ENCODE measurements around the gene LRRC14B. TPM values are rescaled to one million over a fixed set of nuclear protein-coding genes. Genes with fewer than 3 reads are reported as not detected.

LRRC14B gene
- total RNA-seq, 2 experiments from 2014 or later = 4.9 to 9.2 TPM

DNA sequence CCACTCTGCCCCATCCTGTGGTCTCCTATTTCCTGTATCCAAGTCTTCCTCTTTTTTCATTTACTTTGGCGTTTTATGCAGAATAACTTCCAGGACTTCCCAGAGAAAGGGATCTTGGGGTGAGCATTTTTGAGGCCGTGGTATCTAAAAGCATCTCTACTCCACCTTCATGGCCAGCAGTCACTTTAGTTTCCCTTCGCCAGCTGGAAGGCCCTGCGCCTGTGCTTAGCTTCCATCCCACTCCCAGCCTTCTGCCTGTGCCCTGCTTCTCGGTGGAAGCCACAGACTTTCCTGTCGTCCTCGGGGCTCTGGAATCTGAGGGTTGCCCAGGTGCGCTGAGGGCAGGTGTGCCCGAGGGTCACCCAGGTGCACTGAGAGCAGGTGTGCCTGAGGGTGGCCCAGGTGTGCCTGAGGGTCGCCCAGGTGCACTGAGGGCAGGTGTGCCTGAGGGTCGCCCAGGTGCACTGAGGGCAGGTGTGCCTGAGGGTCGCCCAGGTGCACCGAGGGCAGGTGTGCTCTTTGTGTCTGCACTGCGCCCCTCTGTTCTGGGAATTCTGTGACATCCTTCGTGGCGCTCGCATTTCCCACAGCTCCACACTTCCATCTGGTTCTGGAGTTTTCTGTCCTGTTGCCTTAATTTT lies 32.4 kb upstream of the LRRC14B start:
- no peak overlapping the region for H3K4me2 ChIP-seq (ENCODE audit: low read length)
- H3K36me3 ChIP-seq (ENCODE audit: insufficient read depth, low read length) = no peaks in the 10 kb centered on the region
- TF ChIP-seq, protein P1, sequence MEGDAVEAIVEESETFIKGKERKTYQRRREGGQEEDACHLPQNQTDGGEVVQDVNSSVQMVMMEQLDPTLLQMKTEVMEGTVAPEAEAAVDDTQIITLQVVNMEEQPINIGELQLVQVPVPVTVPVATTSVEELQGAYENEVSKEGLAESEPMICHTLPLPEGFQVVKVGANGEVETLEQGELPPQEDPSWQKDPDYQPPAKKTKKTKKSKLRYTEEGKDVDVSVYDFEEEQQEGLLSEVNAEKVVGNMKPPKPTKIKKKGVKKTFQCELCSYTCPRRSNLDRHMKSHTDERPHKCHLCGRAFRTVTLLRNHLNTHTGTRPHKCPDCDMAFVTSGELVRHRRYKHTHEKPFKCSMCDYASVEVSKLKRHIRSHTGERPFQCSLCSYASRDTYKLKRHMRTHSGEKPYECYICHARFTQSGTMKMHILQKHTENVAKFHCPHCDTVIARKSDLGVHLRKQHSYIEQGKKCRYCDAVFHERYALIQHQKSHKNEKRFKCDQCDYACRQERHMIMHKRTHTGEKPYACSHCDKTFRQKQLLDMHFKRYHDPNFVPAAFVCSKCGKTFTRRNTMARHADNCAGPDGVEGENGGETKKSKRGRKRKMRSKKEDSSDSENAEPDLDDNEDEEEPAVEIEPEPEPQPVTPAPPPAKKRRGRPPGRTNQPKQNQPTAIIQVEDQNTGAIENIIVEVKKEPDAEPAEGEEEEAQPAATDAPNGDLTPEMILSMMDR (conservative IDR thresholded peaks at IDR 0.05; ENCODE audit: low read length) = no peak
- no peak for TF ChIP-seq EZH2phosphoT487 (IDR thresholded peaks at IDR 0.05; ENCODE audit: borderline replicate concordance, low read depth, low read length)
- DNase-seq (ENCODE audit: low spot score) = no peak
- no TSS peak for BruUV-seq (replicated peaks)
- ChIA-PET CTCF (ENCODE audit: unreplicated experiment) (no interaction called here), POLR2A (no interaction called here)
- no peak overlapping the region for H3K27ac ChIP-seq (ENCODE audit: low read depth, low read length, poor library complexity, severe bottlenecking)
- no peak overlapping the region for H3K4me3 ChIP-seq (ENCODE audit: low read depth, low read length, poor library complexity, severe bottlenecking)
- no peaks in the 10 kb centered on the region for H3K4me1 ChIP-seq (ENCODE audit: insufficient read depth, low read length, poor library complexity, severe bottlenecking)
- H3K79me2 ChIP-seq (ENCODE audit: insufficient read depth, low read depth, low read length) = no peaks in the 10 kb centered on the region
- intact Hi-C loops (cut with micrococcal nuclease; ENCODE audit: unreplicated experiment) = no loop called here
- no peaks in the 10 kb centered on the region for H3K9me3 ChIP-seq (ENCODE audit: low read length)
- no peaks in the 10 kb centered on the region for H3K9me2 ChIP-seq (ENCODE audit: insufficient read depth, low read length)
- no peak overlapping the region for H2AFZ ChIP-seq (ENCODE audit: low read length)
- no peaks in the 10 kb centered on the region for H4K20me1 ChIP-seq (ENCODE audit: insufficient read depth, low read length)

DNA sequence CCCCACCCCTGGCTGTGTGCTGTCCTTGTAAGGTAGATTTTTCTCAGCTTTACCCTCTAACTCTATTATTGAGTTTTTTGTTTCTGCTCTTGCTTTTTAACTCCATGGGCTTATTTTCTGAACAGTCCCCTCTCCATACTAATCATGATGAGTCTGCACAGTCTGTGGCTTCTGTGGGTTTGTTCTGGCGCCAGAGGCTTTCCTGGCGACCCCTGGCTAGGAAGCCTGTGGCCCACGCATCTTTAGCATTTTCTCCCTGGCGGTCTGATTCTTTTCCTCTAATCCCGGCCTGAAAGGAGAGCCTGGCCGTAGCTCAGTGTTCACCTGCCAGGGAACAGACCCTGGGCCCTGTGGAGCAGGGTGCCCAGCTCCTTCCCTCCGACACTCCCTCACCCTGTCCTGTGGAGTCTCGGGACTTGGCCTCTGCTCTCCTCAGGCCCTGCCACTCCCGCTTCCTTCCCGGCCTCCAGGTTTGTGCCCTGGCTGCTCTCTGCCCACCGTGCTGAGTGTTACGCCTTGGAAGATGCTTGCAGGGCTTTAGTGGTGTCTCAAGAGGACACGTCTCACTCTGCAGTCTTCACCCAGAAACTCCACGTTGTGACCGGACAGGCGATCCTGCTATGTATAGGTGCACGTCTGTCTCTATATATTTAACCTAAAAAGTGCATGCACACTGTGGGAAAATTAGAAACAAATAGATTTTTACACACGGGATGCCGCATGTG lies 31.7 kb upstream of the LRRC14B start:
- DNase-seq (ENCODE audit: low spot score) = no peak
- intact Hi-C loops (cut with micrococcal nuclease; ENCODE audit: unreplicated experiment) = no loop called here
- no peak overlapping the region for H3K4me2 ChIP-seq (ENCODE audit: low read length)
- no peak overlapping the region for H3K27ac ChIP-seq (ENCODE audit: low read depth, low read length, poor library complexity, severe bottlenecking)
- no peaks in the 10 kb centered on the region for H3K36me3 ChIP-seq (ENCODE audit: insufficient read depth, low read length)
- no peaks in the 10 kb centered on the region for H3K9me3 ChIP-seq (ENCODE audit: low read length)
- no peaks in the 10 kb centered on the region for H4K20me1 ChIP-seq (ENCODE audit: insufficient read depth, low read length)
- no peak overlapping the region for H2AFZ ChIP-seq (ENCODE audit: low read length)
- no peaks in the 10 kb centered on the region for H3K9me2 ChIP-seq (ENCODE audit: insufficient read depth, low read length)
- H3K4me1 ChIP-seq (ENCODE audit: insufficient read depth, low read length, poor library complexity, severe bottlenecking) = no peaks in the 10 kb centered on the region
- TF ChIP-seq, protein P1 (conservative IDR thresholded peaks at IDR 0.05; ENCODE audit: low read length) = no peak
- TF ChIP-seq EZH2phosphoT487 (IDR thresholded peaks at IDR 0.05; ENCODE audit: borderline replicate concordance, low read depth, low read length) = no peak
- ChIA-PET POLR2A (no interaction called here), CTCF (ENCODE audit: unreplicated experiment) (no interaction called here)
- H3K4me3 ChIP-seq (ENCODE audit: low read depth, low read length, poor library complexity, severe bottlenecking) = no peak overlapping the region
- no peaks in the 10 kb centered on the region for H3K79me2 ChIP-seq (ENCODE audit: insufficient read depth, low read depth, low read length)
- BruUV-seq (replicated peaks) = no TSS peak

DNA sequence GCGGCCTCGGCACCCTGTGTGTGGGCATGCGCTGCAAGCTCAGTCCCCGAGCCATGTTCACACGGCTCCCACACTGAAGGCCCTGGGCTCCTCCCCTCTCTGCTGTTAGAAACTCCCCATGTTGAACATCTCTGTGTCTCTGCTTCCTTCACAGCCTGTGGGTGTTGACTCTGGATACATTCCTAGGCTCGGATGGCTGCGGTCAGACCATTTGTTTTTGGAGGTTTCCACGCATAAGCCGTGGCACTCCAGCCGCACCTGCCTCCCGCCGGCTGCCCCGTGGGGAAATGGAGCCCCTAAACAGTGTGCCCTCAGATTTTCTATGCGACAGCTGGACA lies 31.2 kb upstream of the LRRC14B start:
- Histone ChIP-seq H3K4me3 (ENCODE audit: low read depth, low read length, poor library complexity, severe bottlenecking) (no peak overlapping the region), H3K79me2 (ENCODE audit: insufficient read depth, low read depth, low read length) (no peaks in the 10 kb centered on the region), H3K36me3 (ENCODE audit: insufficient read depth, low read length) (no peaks in the 10 kb centered on the region), H3K9me2 (ENCODE audit: insufficient read depth, low read length) (no peaks in the 10 kb centered on the region), H2AFZ (ENCODE audit: low read length) (no peak overlapping the region), H3K4me1 (ENCODE audit: insufficient read depth, low read length, poor library complexity, severe bottlenecking) (no peaks in the 10 kb centered on the region), H3K27ac (ENCODE audit: low read depth, low read length, poor library complexity, severe bottlenecking) (no peak overlapping the region), H3K9me3 (ENCODE audit: low read length) (no peaks in the 10 kb centered on the region), H3K4me2 (ENCODE audit: low read length) (no peak overlapping the region), H4K20me1 (ENCODE audit: insufficient read depth, low read length) (no peaks in the 10 kb centered on the region)
- POLR2A ChIA-PET = no interaction called here
- CTCF ChIA-PET (ENCODE audit: unreplicated experiment) = no interaction called here
- DNase-seq (ENCODE audit: low spot score) = no peak
- intact Hi-C loops (cut with micrococcal nuclease; ENCODE audit: unreplicated experiment) = no loop called here
- TF ChIP-seq EZH2phosphoT487 (IDR thresholded peaks at IDR 0.05; ENCODE audit: borderline replicate concordance, low read depth, low read length) = no peak
- TF ChIP-seq, protein P1 (conservative IDR thresholded peaks at IDR 0.05; ENCODE audit: low read length) = no peak
- no TSS peak for BruUV-seq (replicated peaks)

Data from OCI-LY7 (cell line).